ENCODE results near the gene ALDH3B2.

Gene ALDH3B2

DNA sequence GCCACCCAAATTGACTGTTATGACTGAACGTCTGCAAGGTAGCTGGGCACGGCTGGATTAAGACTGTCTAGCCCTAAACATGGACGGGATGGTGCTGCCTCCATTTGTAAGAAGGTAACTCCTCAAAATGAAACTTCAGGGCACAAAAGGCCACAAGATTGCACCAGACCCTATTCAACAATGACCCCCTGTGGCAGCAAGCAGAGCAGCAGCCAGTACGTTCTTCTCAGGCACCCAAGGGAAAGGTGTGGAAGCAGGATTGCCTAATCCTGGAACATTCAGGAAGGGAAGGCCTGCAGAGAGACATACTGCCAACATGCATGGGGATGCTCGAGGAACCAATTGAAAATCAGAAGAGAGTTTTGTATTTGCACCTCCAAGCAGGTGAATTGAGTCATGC is 30.4 kb downstream of the ALDH3B2 start:
- H3K9ac ChIP-seq (ENCODE audit: low read length), result no peak overlapping the region
- no peaks in the 10 kb centered on the region for H4K20me1 ChIP-seq (ENCODE audit: low read depth, low read length)
- H2AFZ ChIP-seq (ENCODE audit: low read depth, low read length, severe bottlenecking), result no peak overlapping the region
- peaks cover 27% of the 10 kb centered on the region for H3F3A ChIP-seq (ENCODE audit: insufficient read depth)
- H3K9me2 ChIP-seq (replicated peaks; ENCODE audit: insufficient read depth, low read length), result no peaks in the 10 kb centered on the region
- H3K9me3 ChIP-seq (ENCODE audit: insufficient read depth, low read length), result peaks cover 4% of the 10 kb centered on the region; the same call in 1 of the 2 replicates
- H3K4me3 ChIP-seq (ENCODE audit: insufficient read depth, low read length, poor library complexity, severe bottlenecking), result peak overlapping the region; percentile 43
- H3K27ac ChIP-seq (ENCODE audit: low read depth, low read length), result peak overlapping the region; percentile 97; the same call in 1 of the 2 replicates
- TF ChIP-seq, protein P1, sequence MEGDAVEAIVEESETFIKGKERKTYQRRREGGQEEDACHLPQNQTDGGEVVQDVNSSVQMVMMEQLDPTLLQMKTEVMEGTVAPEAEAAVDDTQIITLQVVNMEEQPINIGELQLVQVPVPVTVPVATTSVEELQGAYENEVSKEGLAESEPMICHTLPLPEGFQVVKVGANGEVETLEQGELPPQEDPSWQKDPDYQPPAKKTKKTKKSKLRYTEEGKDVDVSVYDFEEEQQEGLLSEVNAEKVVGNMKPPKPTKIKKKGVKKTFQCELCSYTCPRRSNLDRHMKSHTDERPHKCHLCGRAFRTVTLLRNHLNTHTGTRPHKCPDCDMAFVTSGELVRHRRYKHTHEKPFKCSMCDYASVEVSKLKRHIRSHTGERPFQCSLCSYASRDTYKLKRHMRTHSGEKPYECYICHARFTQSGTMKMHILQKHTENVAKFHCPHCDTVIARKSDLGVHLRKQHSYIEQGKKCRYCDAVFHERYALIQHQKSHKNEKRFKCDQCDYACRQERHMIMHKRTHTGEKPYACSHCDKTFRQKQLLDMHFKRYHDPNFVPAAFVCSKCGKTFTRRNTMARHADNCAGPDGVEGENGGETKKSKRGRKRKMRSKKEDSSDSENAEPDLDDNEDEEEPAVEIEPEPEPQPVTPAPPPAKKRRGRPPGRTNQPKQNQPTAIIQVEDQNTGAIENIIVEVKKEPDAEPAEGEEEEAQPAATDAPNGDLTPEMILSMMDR (IDR thresholded peaks at IDR 0.05; ENCODE audit: insufficient read depth, low read length, poor library complexity, severe bottlenecking), result peak; percentile 39
- TF ChIP-seq EZH2phosphoT487 (conservative IDR thresholded peaks at IDR 0.05; ENCODE audit: low read length), result no peak
- H3K79me2 ChIP-seq (ENCODE audit: insufficient read depth, low read length), result no peaks in the 10 kb centered on the region
- H3K36me3 ChIP-seq (ENCODE audit: low read length), result no peaks in the 10 kb centered on the region
- H3K27me3 ChIP-seq (ENCODE audit: low read length), result no peaks in the 10 kb centered on the region
- H3K4me2 ChIP-seq (ENCODE audit: low read depth, low read length, poor library complexity, severe bottlenecking), result peak overlapping the region; percentile 61

DNA sequence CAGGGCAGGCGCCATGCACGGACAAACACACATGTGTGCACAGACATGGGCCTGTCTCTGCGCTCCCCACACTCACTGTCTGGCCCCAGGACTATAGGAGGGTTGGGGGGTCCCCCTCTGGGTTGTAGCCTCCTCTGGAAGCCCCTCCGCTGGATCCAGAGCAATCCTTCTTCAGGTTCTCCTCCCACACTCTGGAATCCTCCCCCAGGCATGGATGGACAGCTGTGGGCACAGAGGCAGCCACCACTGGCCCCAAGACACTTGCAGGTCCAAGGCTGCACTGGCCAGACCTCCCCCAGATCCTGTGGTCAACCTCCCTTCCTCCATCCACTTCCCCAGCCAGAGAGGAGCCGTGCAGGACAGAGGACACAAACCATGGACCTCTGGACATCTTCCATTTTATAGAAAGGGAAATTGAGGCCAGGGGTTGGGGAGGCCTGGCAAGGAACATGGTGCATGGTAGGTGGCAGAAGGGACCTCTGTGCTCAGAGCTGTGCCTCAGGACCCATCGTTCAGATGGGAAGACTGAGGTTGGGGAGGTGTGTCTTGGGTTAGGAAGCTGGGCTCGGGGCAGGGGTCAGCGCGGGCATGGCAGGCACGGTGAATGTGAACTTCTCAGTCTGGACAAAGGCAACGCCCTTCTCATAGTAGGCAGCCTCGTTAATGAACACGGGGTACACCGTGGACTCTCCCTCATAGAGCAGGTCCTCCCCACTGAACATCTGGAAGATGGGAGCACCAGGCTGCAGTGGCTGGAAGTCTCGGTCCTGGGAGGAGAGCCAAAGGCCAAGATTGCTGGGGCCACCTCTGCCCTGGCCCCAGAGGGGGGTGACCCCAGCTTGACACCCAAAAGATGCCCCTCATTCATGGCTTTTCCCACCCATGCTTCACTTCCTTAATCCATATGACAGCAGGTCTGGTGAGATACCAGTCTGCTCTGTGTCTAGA is 32.0 kb downstream of the ALDH3B2 start:
- Histone ChIP-seq H3K9me2 (replicated peaks; ENCODE audit: insufficient read depth, low read length) (no peaks in the 10 kb centered on the region), H3K4me2 (ENCODE audit: low read depth, low read length, poor library complexity, severe bottlenecking) (no peak overlapping the region), H3K4me3 (ENCODE audit: insufficient read depth, low read length, poor library complexity, severe bottlenecking) (no peak overlapping the region), H3K79me2 (ENCODE audit: insufficient read depth, low read length) (no peaks in the 10 kb centered on the region), H3K36me3 (ENCODE audit: low read length) (no peaks in the 10 kb centered on the region), H3K9me3 (ENCODE audit: insufficient read depth, low read length) (peaks cover 4% of the 10 kb centered on the region; the same call in 1 of the 2 replicates), H3K27ac (ENCODE audit: low read depth, low read length) (no peak overlapping the region), H2AFZ (ENCODE audit: low read depth, low read length, severe bottlenecking) (no peak overlapping the region), H4K20me1 (ENCODE audit: low read depth, low read length) (no peaks in the 10 kb centered on the region), H3K27me3 (ENCODE audit: low read length) (no peaks in the 10 kb centered on the region), H3K9ac (ENCODE audit: low read length) (no peak overlapping the region), H3F3A (ENCODE audit: insufficient read depth) (peaks cover 14% of the 10 kb centered on the region)
- no peak for TF ChIP-seq EZH2phosphoT487 (conservative IDR thresholded peaks at IDR 0.05; ENCODE audit: low read length)
- TF ChIP-seq, protein P1 (IDR thresholded peaks at IDR 0.05; ENCODE audit: insufficient read depth, low read length, poor library complexity, severe bottlenecking), result no peak

DNA sequence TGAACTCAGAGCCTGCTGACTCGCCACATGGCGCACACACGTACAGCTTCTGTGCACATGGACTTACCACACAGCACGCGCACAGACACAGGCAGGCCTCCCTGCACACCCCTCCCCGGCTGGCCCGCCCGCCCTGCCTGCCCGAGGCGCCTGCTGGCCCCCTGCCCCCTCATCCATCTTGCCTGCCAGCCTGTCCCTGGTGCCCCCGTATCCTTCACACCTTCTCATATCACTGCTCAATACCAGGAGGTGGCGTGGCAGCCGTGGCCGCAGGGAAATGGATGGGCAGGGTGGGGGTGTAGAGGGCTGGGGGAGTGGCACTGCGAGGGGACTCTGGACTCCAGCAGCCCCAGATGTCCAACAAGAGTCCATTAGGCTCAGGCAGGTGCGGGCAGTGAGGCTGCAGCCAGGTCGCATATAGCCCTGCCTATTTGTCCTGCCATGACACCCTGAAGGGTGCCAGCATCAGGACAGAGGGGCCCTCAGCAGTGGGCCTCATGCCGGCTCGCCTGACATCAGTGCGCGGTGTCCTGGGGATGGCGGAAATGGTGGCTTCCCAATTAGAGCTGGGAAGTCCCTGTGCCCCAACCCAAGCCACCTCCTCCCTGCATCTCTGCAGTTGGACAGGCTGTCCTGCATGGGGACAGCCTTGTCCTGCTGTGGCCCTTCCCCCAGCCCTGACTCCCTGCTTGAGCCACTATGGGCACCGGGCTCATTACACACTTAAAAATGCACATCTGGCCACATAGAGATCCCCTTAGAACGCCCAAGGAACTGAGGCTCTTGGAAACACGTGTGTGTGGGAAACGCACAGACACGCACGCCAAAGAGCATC is 32.9 kb downstream of the ALDH3B2 start:
- Histone ChIP-seq H3K4me2 (ENCODE audit: low read depth, low read length, poor library complexity, severe bottlenecking) (no peak overlapping the region), H3F3A (ENCODE audit: insufficient read depth) (peaks cover 9% of the 10 kb centered on the region), H2AFZ (ENCODE audit: low read depth, low read length, severe bottlenecking) (no peak overlapping the region), H3K36me3 (ENCODE audit: low read length) (no peaks in the 10 kb centered on the region), H3K79me2 (ENCODE audit: insufficient read depth, low read length) (no peaks in the 10 kb centered on the region), H3K27ac (ENCODE audit: low read depth, low read length) (no peak overlapping the region), H3K9me3 (ENCODE audit: insufficient read depth, low read length) (peaks cover 4% of the 10 kb centered on the region; the same call in 1 of the 2 replicates), H3K27me3 (ENCODE audit: low read length) (no peaks in the 10 kb centered on the region), H4K20me1 (ENCODE audit: low read depth, low read length) (no peaks in the 10 kb centered on the region), H3K9me2 (replicated peaks; ENCODE audit: insufficient read depth, low read length) (no peaks in the 10 kb centered on the region), H3K4me3 (ENCODE audit: insufficient read depth, low read length, poor library complexity, severe bottlenecking) (no peak overlapping the region), H3K9ac (ENCODE audit: low read length) (no peak overlapping the region)
- no peak for TF ChIP-seq EZH2phosphoT487 (conservative IDR thresholded peaks at IDR 0.05; ENCODE audit: low read length)
- TF ChIP-seq, protein P1 (IDR thresholded peaks at IDR 0.05; ENCODE audit: insufficient read depth, low read length, poor library complexity, severe bottlenecking), result no peak
